ENCODE measurements around the gene ORAI2.
"Not testable (repeated sequence)": the region's sequence is repeated elsewhere in the genome, so short reads cannot be mapped to it uniquely, and the experiment has no call there.

ORAI2 gene

GRCh38 chr7:102433219-102434038 lies at the start of gene ORAI2:
Gene ORAI2 (plus strand): TSS chr7:102433575. CDS start chr7:102438957, 5,382 bp downstream.
- no peak for DNase-seq

GRCh38 chr7:102387064-102387463 lies 46.3 kb upstream of the ORAI2 start:
- DNase-seq: no peak

GRCh38 chr7:102389810-102390209 lies 43.6 kb upstream of the ORAI2 start:
- DNase-seq: no peak

GRCh38 chr7:102390697-102391484 lies 42.5 kb upstream of the ORAI2 start:
- peak; percentile 60 for DNase-seq

GRCh38 chr7:102392330-102392729 lies 41.0 kb upstream of the ORAI2 start:
- DNase-seq: no peak

GRCh38 chr7:102393467-102393866 lies 39.9 kb upstream of the ORAI2 start:
- DNase-seq: no peak

- no peak for DNase-seq
These were observed 37.8 kb upstream of the ORAI2 start for GRCh38 chr7:102395592-102395872.

GRCh38 chr7:102395873-102396709 lies 37.3 kb upstream of the ORAI2 start, which contains the start of gene PRKRIP1:
Gene PRKRIP1 (plus strand): TSS chr7:102396363. CDS start chr7:102396412, 49 bp downstream.
- DNase-seq: peak; percentile 55

GRCh38 chr7:102396710-102397019 lies 36.7 kb upstream of the ORAI2 start:
- DNase-seq: no peak

- no peak for DNase-seq
These were observed 34.8 kb upstream of the ORAI2 start for GRCh38 chr7:102398543-102398942.

GRCh38 chr7:102400360-102400759 lies 33.0 kb upstream of the ORAI2 start:
- no peak for DNase-seq

- DNase-seq: no peak
These were observed 29.8 kb upstream of the ORAI2 start for GRCh38 chr7:102403563-102403962.

GRCh38 chr7:102404005-102404861 lies 29.1 kb upstream of the ORAI2 start:
- DNase-seq: peak; percentile 16

GRCh38 chr7:102404862-102405188 lies 28.6 kb upstream of the ORAI2 start:
- not testable (repeated sequence) for DNase-seq

- DNase-seq: no peak
These were observed 25.5 kb upstream of the ORAI2 start for GRCh38 chr7:102407910-102408309.

- DNase-seq: not testable (repeated sequence)
These were observed 24.8 kb upstream of the ORAI2 start for GRCh38 chr7:102408530-102408929.

- DNase-seq: no peak
These were observed 24.0 kb upstream of the ORAI2 start for GRCh38 chr7:102409340-102409739.

- DNase-seq: no peak
These were observed 23.3 kb upstream of the ORAI2 start for GRCh38 chr7:102410123-102410522.

GRCh38 chr7:102410918-102411317 lies 22.5 kb upstream of the ORAI2 start:
- no peak for DNase-seq

- DNase-seq: no peak
These were observed 20.8 kb upstream of the ORAI2 start for GRCh38 chr7:102412548-102412947.

- no peak for DNase-seq
These were observed 20.3 kb upstream of the ORAI2 start for GRCh38 chr7:102413091-102413490.

- DNase-seq: no peak
These were observed 19.8 kb upstream of the ORAI2 start for GRCh38 chr7:102413611-102414010.

Data from NCI-H2029 treated with DMSO at 0.1 percent for 48 hours (cell line).